ENCODE results near the gene TACSTD2. TPM values are rescaled to one million over a fixed set of nuclear protein-coding genes. Genes with fewer than 3 reads are reported as not detected.
"Not testable (repeated sequence)": the region's sequence is repeated elsewhere in the genome, so short reads cannot be mapped to it uniquely, and the experiment has no call there.

Gene TACSTD2
- total and polyA plus RNA-seq, 2 donors: 40.6 to 89.6 TPM

DNA sequence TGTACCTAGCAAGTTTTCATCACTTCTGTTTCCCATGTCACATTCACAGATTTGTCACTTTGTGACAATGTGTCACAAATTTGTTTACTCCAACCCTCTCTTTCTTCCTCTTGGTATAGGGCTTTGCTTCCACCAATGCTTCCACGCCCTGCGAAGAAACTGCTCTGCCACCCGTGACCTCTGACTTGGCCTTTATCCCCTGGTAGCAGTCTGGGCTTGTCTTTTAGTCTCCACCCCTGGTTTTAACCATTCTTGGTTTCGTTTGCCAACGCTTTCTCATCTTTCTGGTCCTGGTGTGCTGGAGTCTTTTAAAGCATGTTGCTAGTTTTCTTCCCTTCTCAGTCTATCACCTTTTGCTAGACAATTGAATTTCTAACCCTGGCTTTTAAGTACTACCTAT, 8.1 kb downstream of the TACSTD2 start:
- DNase-seq (ENCODE audit: extremely low spot score): no peak
- H3K36me3 ChIP-seq (ENCODE audit: insufficient read depth): no peaks in the 10 kb centered on the region
- no peak overlapping the region for H3K27ac ChIP-seq (ENCODE audit: low read depth)
- no peaks in the 10 kb centered on the region for H3K4me1 ChIP-seq (ENCODE audit: insufficient read depth)
- H3K4me3 ChIP-seq (ENCODE audit: low read depth, low read length): no peak overlapping the region
- 74% methylated on average over 5 of the region's 5 CpGs for WGBS

DNA sequence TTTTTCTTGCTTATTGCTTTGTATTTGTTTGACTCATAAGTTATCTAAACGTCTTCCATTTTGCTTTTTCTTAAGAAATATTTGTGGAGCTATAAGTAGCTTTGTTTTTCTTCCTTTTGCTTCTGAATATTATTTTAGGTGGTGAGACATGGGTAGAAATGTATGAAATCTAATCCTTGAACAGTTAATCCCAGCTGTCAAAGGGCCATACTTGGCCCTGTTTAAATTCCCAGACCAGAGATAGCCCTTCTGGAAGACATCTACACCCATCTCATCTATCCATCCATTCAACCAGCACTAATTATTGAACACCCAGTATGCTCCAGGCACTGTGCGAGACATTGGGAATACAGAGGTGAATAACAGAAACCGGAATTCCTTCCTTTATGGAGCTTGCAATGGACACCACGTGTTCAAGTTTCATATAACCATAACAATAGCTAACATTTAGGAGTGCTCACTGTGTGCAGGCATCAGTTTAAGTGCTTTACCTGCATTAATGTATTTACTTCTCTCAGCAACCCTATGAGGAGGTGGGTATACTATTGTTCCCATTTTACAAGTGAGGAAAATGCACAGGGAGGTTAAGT, 8.7 kb downstream of the TACSTD2 start:
- 70% methylated on average over 4 of the region's 4 CpGs for WGBS
- Histone ChIP-seq H3K4me3 (ENCODE audit: low read depth, low read length) (no peak overlapping the region), H3K4me1 (ENCODE audit: insufficient read depth) (no peaks in the 10 kb centered on the region), H3K27ac (ENCODE audit: low read depth) (no peak overlapping the region), H3K36me3 (ENCODE audit: insufficient read depth) (no peaks in the 10 kb centered on the region)
- no peak for DNase-seq (ENCODE audit: extremely low spot score)

DNA sequence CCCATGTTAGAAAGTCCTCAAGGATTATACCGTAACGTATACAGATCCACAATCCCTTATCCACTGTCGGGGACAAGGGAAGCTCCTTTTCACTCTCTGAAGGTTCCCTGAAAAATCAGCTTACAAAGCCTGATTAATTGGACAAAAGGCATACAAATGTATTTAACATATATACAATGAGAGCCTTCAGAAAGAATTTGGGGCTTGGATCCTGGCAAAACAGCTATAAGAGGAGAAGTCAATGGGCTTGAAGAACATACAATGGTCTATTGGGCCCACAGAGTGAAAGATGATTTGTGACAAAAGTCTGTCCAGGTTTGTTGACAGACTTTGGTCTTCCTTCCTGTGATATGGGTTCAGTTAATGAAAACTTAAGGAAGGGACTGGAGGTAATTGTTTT, 10.7 kb downstream of the TACSTD2 start:
- H3K4me3 ChIP-seq (ENCODE audit: low read depth, low read length): no peak overlapping the region
- WGBS: 66% methylated on average over 3 of the region's 3 CpGs
- no peaks in the 10 kb centered on the region for H3K36me3 ChIP-seq (ENCODE audit: insufficient read depth)
- DNase-seq (ENCODE audit: extremely low spot score): no peak
- H3K4me1 ChIP-seq (ENCODE audit: insufficient read depth): no peaks in the 10 kb centered on the region
- no peak overlapping the region for H3K27ac ChIP-seq (ENCODE audit: low read depth)

DNA sequence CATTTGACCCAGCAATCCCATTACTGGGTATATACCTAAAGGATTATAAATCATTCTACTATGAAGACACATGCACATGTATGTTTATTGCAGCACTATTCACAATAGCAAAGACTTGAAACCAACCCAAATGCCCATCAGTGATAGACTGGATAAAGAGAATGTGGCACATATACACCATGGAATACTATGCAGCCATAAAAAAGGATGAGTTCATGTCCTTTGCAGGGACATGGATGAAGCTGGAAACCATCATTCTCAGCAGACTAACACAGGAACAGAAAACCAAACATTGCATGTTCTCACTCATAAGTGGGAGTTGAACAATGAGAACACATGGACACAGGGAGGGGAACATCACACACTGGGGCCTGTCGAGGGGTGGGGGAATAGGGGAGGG, 13.3 kb downstream of the TACSTD2 start:
- 88% methylated on average over 1 of the region's 1 CpG for WGBS
- not testable (repeated sequence) for DNase-seq (ENCODE audit: extremely low spot score); H3K27ac ChIP-seq (ENCODE audit: low read depth); H3K36me3 ChIP-seq (ENCODE audit: insufficient read depth); H3K4me1 ChIP-seq (ENCODE audit: insufficient read depth); H3K4me3 ChIP-seq (ENCODE audit: low read depth, low read length)

DNA sequence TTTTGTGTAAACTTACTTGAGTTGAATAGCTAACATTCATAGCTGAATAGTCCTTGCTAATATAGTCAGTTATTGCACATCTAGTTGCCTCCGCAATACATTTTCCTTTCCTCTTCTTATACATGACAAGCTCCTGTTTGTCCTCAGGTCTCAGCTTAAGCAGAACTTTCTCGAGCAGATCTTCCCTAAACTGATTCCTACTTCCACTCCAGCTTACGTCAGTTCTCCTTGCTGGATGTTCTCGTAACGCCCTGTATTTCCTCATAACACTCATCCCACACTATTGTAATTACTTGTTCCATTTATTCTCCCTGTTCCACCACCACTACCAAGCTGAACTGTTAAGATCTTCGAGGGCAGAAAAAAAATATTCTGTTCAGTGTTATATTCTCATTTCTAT, 15.4 kb downstream of the TACSTD2 start:
- 69% methylated on average over 6 of the region's 6 CpGs for WGBS
- DNase-seq (ENCODE audit: extremely low spot score): no peak
- Histone ChIP-seq H3K27ac (ENCODE audit: low read depth) (no peak overlapping the region), H3K4me3 (ENCODE audit: low read depth, low read length) (no peak overlapping the region), H3K36me3 (ENCODE audit: insufficient read depth) (no peaks in the 10 kb centered on the region), H3K4me1 (ENCODE audit: insufficient read depth) (no peaks in the 10 kb centered on the region)

DNA sequence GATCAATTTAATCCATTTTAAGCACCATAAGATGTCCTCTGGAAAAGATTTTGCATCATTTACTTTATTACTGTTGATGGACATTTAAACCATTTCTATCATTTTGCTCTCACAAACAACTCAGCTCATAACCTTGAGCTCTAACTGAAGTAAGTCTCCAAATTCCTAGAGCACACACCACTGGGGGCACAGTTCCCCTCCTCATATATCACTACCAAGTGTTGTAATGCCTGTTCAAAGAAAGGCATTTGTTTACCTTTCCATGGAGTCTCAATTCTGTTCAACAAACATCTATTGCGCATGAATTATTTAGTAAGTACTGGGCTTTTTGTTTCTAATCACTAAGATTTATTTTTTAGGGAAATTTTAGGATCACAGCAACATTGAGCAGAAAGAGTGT, 21.7 kb downstream of the TACSTD2 start:
- H3K4me3 ChIP-seq (ENCODE audit: low read depth, low read length): no peak overlapping the region
- WGBS: 94% methylated on average over 1 of the region's 1 CpG
- no peaks in the 10 kb centered on the region for H3K36me3 ChIP-seq (ENCODE audit: insufficient read depth)
- DNase-seq (ENCODE audit: extremely low spot score): no peak
- no peak overlapping the region for H3K27ac ChIP-seq (ENCODE audit: low read depth)
- no peaks in the 10 kb centered on the region for H3K4me1 ChIP-seq (ENCODE audit: insufficient read depth)

DNA sequence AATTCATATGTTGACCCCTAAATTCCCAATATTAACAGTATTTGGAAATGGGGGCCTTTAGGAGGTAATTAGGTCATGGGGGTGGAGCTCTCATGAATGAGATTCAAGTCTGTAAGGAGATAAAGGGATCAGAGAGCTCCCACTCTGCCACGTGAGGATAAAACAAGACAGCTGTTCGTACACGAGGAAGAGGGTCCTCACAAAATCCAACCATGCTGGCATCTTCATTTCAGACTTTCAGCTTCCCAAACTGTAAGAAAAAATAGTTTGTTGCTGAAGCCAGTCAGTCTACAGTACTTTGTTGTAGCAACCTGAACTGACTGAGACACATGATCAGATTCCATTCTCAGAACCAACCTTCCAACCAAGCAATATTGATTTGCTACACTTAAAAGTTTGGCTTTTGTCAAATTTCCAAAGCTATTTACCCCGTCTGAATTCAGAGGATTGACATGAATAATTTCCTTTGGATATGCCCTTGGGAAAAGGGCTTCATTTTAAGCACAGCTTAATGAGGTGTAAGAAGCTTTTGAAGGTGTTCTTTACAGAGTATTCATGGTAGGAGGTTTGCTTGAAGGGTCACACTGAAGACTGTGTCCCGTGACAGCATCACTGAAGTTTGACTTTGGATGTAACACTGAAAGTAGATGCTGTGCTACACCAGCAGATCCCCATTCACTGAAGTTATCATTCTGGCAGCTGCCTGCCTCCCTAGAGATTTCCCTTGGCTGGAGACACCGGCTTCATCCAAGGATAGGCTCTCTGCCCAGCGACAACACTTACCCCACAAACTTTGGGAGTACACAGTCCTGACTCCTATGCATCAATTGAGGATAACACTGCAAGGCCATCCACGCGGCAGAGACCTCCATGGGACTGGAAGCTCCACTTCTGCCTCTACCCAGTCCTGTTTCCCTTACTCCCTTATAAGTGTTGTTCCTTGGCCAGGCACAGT, 25.6 kb downstream of the TACSTD2 start:
- WGBS: 54% methylated on average over 9 of the region's 9 CpGs
- no peak for DNase-seq (ENCODE audit: extremely low spot score)
- no peaks in the 10 kb centered on the region for H3K4me1 ChIP-seq (ENCODE audit: insufficient read depth)
- no peak overlapping the region for H3K27ac ChIP-seq (ENCODE audit: low read depth)
- H3K4me3 ChIP-seq (ENCODE audit: low read depth, low read length): no peak overlapping the region
- H3K36me3 ChIP-seq (ENCODE audit: insufficient read depth): no peaks in the 10 kb centered on the region

DNA sequence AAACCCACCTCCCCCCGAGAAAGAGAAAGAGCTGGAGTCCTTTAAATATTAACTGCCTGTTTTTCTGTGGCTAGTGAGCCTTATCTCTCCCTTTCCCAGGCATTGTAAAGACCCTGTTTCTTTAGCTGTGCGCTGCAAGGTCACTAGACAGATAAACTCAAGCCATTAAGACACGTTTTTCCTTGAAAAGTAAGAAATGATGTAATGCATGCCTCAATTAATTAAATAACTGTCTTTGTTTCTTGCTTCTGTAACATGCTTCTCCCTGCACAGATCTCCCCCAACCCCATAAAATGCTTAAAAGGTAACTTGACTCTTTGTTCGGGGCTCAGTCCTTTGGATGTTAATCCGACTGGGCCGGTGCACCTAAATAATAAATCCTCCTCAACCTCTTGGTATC, 27.8 kb downstream of the TACSTD2 start:
- WGBS: 52% methylated on average over 6 of the region's 6 CpGs
- not testable (repeated sequence) for H3K27ac ChIP-seq (ENCODE audit: low read depth); H3K4me1 ChIP-seq (ENCODE audit: insufficient read depth); DNase-seq (ENCODE audit: extremely low spot score); H3K4me3 ChIP-seq (ENCODE audit: low read depth, low read length); H3K36me3 ChIP-seq (ENCODE audit: insufficient read depth)

DNA sequence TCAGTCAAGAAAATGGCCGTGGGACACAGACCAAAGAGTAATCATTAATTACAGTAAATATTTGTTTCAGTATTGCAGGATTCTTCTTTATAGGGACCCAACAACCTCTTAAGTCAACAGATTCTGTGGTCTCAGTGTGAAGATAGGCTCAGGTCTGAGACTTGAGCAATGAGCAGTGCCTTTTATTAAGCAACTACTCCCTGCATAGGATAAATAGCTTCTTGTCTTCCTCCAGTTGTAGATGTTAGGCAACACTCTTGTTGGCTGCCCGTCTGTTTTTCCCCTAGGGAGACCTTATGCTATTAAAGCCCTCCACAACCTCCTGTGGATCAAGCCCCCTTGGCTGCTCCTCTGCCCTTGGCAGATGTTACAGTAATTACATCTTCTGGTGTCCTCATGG, 28.7 kb downstream of the TACSTD2 start:
- 83% methylated on average over 2 of the region's 2 CpGs for WGBS
- H3K4me3 ChIP-seq (ENCODE audit: low read depth, low read length): no peak overlapping the region
- DNase-seq (ENCODE audit: extremely low spot score): no peak
- H3K36me3 ChIP-seq (ENCODE audit: insufficient read depth): no peaks in the 10 kb centered on the region
- H3K4me1 ChIP-seq (ENCODE audit: insufficient read depth): peaks cover 4% of the 10 kb centered on the region
- no peak overlapping the region for H3K27ac ChIP-seq (ENCODE audit: low read depth)

DNA sequence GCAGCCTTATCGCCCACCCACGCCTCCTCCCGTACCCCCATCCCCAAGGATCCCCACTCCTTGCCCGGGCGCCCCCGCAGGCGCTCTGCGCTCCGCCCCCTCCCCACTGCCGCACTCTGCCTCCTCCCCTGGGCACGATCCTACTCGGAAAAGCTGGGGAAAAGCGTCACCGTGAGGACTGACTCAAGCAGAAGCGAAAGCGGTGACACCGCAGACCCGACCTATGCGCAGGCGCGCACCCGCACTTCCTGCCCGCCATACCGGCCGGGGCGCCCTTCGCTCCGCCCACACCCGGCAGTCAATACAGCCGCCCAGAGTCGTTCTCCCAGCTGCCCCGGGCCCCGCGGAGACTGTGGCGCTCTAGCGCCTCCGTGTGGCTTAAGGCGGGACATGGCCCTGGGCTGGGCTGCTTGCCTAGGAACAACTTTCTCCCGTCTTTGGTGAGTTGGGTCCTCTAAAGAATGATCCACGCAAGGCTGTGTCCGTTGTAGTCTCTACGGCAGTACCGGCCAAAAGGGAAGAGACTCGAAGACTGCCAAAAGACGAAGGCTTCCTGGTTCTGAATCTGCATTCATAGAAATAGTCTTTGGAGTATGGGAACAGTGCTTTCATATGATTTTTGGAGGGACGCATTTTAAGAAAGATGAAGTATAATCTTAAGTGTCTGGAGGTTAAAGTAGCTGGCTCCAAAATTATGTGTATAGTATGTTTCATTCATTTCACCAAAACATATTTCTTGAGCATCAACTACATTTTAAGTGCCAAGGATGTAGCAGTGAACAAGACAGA, 30.3 kb downstream of the TACSTD2 start, which contains the start of gene OMA1:
TSS of gene OMA1 (minus strand) at position 207 of the 789 bp plus-strand sequence. CDS start 7,432 bp downstream, outside the sequence.
- no peaks in the 10 kb centered on the region for H3K36me3 ChIP-seq (ENCODE audit: insufficient read depth)
- under 1% methylated on average over 46 of the region's 46 CpGs for WGBS
- H3K4me1 ChIP-seq (ENCODE audit: insufficient read depth): peaks cover 4% of the 10 kb centered on the region
- H3K27ac ChIP-seq (ENCODE audit: low read depth): peak within 1 kb of the TSS; percentile 99
- peak; percentile 83 for DNase-seq (ENCODE audit: extremely low spot score)
- H3K4me3 ChIP-seq (ENCODE audit: low read depth, low read length): peak within 1 kb of the TSS; percentile 60

DNA sequence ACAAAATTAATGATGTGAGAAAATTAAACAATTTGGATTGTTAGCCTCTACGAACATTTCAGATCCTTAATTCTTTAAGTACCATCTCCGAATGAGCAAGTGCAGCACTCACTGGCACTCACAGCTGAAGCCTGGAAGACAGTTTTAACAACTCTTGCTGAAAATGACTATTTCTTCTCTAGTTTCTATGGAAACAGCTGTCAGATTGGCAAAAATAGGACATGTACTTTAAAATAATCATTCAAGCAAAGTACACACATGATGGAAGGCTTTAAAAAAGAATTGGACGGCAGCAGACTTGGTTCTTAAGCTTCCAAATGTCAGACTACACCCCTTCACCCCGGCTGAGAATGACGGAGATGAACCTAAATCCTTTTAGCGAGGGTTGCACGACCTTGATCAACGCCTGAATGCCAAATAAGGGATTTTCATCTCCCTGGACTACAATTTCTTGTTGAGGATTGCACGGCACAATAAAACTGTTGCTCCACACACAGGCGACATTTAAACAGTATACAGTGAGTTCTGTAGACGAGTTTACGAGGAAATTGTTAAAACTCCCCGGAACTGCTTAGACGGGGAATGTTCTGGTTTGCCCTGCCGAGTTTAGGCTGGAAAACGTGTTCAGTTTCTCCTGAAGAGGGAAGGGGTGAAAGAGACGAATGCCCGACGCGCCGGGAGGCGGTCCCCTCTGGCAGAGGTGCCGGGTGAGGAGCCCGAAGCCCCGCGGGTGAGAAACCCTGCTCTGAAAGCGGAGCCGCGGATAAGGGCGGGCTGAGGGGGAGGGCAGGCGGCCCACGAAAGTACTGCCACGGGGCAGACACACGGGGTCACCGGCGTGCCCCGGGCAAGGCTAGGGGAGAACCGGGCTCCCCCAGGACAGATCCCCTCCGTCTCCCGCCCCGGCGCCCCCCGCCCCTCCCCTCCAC, 31.2 kb downstream of the TACSTD2 start:
- under 1% methylated on average over 43 of the region's 43 CpGs for WGBS

DNA sequence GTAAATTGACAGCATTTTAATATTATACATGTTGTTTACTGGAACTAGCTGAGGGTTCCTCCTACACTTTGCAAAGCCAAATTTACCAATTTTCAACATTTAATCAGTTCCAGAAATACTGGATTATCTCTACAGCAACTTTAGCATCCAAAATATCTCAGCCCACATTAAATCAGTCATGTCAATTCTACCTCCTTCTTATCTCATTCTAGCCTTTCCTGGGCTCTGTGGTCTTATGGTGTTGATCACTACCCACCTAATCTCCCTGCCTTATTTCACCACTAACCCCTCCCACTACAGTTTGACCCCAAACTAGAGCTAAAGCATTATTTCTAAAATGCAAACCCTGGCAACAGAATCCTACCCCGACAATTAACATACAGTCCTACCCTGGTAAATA, 33.8 kb downstream of the TACSTD2 start:
- no peak for DNase-seq (ENCODE audit: extremely low spot score)
- Histone ChIP-seq H3K27ac (ENCODE audit: low read depth) (peak overlapping the region; percentile 18), H3K4me3 (ENCODE audit: low read depth, low read length) (no peak overlapping the region), H3K4me1 (ENCODE audit: insufficient read depth) (peaks cover 5% of the 10 kb centered on the region), H3K36me3 (ENCODE audit: insufficient read depth) (no peaks in the 10 kb centered on the region)
- 78% methylated on average over 1 of the region's 1 CpG for WGBS

More for the DNA sequence above, 31.2 kb downstream of the TACSTD2 start:
- H3K4me3 ChIP-seq (ENCODE audit: low read depth, low read length): peak overlapping the region; percentile 60
- peak; percentile 47 for DNase-seq (ENCODE audit: extremely low spot score)
- H3K36me3 ChIP-seq (ENCODE audit: insufficient read depth): no peaks in the 10 kb centered on the region
- H3K4me1 ChIP-seq (ENCODE audit: insufficient read depth): peaks cover 4% of the 10 kb centered on the region
- H3K27ac ChIP-seq (ENCODE audit: low read depth): peak overlapping the region; percentile 99

DNA sequence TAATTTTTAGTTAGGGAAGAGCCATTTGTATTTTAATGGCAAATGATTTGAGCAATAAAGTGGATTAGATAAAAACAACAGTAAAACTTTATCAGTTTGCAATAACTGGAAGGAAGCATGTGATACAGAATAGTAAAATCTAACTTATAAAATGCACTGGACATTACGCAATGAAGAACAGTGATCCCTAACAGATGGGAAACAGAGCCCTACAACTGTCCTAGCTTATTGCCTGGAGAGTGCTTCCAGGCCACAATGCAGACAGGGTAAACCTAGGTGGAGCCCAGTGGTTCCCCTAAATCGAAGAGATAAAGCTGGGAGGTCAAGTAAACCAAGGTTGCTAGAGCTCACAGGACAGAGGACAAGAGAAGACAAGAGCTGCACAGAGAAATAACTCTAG, 37.5 kb downstream of the TACSTD2 start:
- Histone ChIP-seq H3K4me1 (ENCODE audit: insufficient read depth) (peaks cover 2% of the 10 kb centered on the region), H3K36me3 (ENCODE audit: insufficient read depth) (no peaks in the 10 kb centered on the region), H3K27ac (ENCODE audit: low read depth) (no peak overlapping the region), H3K4me3 (ENCODE audit: low read depth, low read length) (no peak overlapping the region)
- 40% methylated on average over 2 of the region's 2 CpGs for WGBS
- DNase-seq (ENCODE audit: extremely low spot score): no peak
